ENCODE results near the gene TRIM29.

TRIM29 gene

DNA sequence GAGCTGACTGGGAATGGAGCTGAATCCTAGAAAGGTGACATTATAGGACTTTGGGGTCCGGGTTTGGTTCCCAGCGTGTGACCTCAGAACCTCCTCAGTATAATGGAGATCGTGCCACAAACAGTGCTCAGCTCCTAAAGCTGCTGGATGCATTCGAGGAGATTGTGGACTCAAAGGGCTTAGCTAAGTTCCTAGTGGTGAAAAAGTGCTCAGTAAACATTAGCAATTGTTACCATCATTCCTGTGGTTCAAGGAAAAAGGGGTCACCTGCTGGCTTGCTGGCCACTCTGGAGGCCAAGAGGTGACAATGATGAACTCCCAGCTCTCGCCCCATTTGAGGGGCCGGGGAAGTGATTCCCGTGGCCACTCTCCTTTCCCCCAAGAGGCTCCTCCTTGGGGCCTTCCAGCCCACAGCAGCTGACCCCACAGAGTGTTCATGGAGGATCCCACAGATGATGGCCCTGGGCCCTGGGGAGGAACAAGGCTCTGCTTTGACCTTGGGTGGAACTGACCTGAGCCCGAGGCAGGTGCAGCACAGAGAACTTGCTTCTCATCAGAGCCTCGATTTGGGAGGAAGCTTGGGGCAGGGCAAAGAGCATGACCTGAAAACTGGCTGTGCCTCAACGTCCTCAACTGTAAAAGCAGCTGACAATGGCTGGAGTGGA is 40.1 kb downstream of the TRIM29 start:
- peaks cover 5% of the 10 kb centered on the region for H3K27me3 Mint-ChIP-seq
- H3K9me3 Mint-ChIP-seq: no peaks in the 10 kb centered on the region
- H3K4me3 Mint-ChIP-seq: no peak overlapping the region
- no peaks in the 10 kb centered on the region for H3K36me3 Mint-ChIP-seq
- no peaks in the 10 kb centered on the region for H3K4me1 Mint-ChIP-seq
- DNase-seq: no peak
- CTCF ChIA-PET: interaction anchor here (0.8 kb wide), 1 partner anchor 8 kb away, joined by 3 read pairs; no protein-coding TSS in a partner anchor
- H3K27ac Mint-ChIP-seq: no peak overlapping the region

DNA sequence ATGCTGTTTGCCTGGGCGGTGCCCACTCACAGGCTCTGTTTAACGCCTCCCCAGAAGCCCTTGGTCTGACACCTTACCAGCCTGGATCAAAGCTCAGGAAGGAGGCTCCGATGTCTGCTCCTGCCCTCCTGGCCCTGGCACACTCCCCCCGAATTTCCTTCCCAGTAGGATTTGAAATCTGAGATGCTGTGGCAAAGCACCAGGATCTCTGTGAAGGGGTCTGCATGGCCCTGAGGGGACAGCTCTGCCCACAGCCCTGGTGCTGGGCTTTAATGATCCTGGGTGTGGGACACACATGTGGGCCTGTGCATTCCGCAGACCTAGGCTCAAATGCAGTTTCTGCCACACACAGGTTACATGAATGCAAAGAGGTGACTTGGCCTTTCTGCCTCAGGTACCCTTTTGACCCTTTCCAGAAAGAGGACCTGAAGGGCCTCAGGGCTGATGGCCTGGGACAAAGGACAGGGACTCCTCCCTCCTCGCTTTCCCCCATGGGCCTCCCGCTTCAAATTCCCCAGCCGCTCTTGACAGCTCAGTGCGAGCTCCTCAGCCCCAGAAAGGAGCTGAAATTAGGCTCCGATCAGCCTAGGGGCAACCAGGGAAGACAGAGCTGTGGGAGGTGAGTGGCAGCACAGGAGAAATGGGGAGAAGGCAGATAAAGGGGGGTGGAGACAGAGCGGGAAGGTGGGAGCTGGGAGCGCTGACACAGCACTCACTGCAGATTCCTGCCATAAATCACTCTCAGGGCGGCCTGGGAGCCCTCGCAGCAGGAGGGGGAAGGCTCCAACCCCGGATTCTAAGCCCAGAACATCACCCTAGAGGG is 41.3 kb downstream of the TRIM29 start:
- CTCF ChIA-PET: no interaction called here
- Mint-ChIP-seq H3K27me3 (peaks cover 5% of the 10 kb centered on the region), H3K27ac (no peak overlapping the region), H3K4me3 (no peak overlapping the region), H3K9me3 (no peaks in the 10 kb centered on the region), H3K36me3 (no peaks in the 10 kb centered on the region), H3K4me1 (no peaks in the 10 kb centered on the region)
- no peak for DNase-seq

DNA sequence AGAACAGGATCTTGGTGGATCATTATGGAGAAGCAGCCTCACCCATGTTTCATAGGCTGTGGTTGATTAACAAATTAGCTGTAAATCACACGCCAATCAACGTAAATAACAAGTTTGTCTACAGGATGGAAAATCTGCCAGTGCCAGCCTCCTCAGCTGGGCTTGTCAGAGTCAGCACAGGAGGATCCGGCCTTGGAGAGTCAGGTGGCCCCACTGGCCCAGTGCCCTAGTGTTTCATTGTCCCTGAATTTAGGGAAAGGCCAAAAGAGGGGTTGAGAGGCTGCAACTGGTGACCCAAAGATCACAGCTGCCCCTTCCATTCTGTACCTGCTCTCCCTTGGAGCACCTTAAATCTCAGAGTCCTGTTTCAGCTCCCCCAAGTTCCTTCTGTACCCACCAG is 42.4 kb downstream of the TRIM29 start:
- Mint-ChIP-seq H3K27me3 (peaks cover 5% of the 10 kb centered on the region), H3K4me1 (no peaks in the 10 kb centered on the region), H3K36me3 (no peaks in the 10 kb centered on the region), H3K27ac (no peak overlapping the region), H3K4me3 (no peak overlapping the region), H3K9me3 (no peaks in the 10 kb centered on the region)
- DNase-seq: no peak
- CTCF ChIA-PET: no interaction called here

DNA sequence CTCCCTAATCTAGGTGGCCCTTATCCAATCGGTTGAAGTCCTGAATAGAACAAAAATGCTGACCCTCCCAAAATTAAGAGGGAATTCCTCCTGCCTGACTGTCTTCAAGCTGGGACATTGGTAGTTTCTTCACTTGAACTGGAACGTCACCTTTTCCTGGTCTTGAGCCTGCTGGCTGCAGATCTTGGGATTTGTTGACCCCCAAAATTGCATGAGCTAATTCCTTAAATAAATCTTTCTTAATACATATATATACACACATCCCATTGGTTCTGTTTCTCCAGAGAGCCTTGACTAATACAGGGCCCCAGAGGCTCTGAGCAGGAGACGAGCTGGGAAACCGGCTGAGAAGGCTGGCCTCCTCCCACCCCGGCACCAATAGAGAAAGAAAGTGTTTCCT is 46.2 kb downstream of the TRIM29 start:
- Mint-ChIP-seq H3K27me3 (peaks cover 3% of the 10 kb centered on the region), H3K4me1 (no peaks in the 10 kb centered on the region), H3K9me3 (no peaks in the 10 kb centered on the region), H3K4me3 (no peak overlapping the region), H3K36me3 (no peaks in the 10 kb centered on the region), H3K27ac (no peak overlapping the region)
- CTCF ChIA-PET: no interaction called here
- DNase-seq: no peak

DNA sequence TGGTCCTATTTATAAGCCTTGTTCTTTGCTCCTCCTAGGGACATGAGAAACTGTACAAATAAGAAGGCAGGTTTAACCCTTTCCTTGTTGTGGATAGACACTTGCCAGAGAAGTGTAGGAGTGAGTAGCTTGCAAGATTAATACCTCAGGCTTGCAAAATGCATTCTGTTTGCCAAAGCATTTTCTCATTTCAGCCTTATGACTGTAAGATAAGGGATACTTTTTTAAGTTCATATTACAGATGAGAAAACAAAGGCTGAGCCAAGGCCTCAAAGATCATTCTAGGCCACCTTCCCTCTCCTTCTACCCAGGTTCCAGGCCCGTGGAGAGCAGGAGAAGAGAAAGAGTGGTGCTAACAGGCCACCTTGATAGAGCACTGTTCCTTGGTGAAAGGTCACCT is 46.8 kb downstream of the TRIM29 start:
- CTCF ChIA-PET: no interaction called here
- no peak overlapping the region for H3K4me3 Mint-ChIP-seq
- peaks cover 5% of the 10 kb centered on the region for H3K27me3 Mint-ChIP-seq
- no peaks in the 10 kb centered on the region for H3K36me3 Mint-ChIP-seq
- no peak overlapping the region for H3K27ac Mint-ChIP-seq
- no peaks in the 10 kb centered on the region for H3K4me1 Mint-ChIP-seq
- peaks cover 5% of the 10 kb centered on the region for H3K9me3 Mint-ChIP-seq
- no peak for DNase-seq

DNA sequence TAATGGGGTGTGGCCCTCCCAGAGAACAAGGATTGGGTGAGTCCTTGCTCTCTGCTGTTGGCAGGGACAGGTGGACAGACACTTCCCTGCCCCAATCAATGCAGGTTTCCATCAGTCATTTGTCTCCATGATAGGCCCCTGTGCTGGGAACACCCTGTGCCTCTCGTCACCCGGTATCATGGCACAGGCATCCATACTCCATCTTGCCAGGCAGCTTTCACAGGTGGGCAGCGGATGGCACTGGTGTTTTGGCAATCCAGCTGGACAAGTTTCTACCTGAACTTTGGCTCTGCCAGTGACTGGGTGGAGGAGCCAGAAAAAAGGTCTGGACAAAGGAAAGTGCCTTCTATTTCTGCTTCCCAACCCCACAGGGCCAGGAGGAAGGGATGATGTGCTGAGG is 47.5 kb downstream of the TRIM29 start:
- peaks cover 12% of the 10 kb centered on the region for H3K9me3 Mint-ChIP-seq
- peaks cover 5% of the 10 kb centered on the region for H3K27me3 Mint-ChIP-seq
- no peak overlapping the region for H3K27ac Mint-ChIP-seq
- no peak for DNase-seq
- peaks cover 2% of the 10 kb centered on the region for H3K36me3 Mint-ChIP-seq
- H3K4me1 Mint-ChIP-seq: no peaks in the 10 kb centered on the region
- H3K4me3 Mint-ChIP-seq: no peak overlapping the region
- CTCF ChIA-PET: no interaction called here

DNA sequence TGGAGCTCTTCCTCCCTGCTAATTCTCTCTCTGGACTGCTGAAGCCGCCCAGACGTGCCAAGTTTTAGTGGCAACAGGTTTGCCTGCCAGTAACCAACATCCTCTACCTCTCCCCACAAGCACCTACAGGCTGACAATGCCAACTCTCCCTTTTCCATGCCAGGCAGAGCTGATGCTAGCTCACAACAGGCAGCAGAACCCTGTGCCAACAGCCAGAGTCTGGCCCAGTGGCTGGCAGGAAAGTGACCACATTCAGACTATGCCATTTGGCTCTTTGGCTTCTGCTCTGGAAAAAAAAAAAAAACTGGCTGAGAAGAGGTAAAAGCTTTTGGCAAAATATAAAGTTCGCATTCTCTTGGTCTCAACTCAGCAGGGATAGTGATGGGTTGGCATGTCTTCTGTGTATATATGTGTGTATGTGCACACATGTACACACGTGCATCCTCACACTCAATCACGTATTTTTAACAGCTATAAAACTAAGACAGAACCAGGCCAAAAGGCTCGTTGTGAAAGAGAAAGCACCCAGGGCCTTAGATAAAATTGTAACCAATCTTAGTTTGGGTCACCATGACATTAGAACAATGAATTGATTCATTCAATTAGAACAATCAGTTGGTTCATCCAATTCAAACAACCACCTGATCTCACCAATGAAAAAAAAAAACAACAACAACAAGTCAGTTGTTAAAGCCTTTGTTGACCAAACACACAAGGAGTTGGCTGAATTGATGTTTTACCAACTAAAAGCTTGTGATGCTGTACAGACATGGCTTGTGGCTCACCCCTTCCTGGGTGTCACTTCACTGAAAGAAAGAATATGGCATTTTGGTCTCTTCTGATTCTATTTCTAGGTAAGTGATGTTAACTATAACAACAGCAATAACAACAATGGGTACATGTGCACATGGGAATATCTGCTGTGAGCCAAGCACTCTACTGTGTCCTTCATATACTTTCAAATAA is 48.6 kb downstream of the TRIM29 start:
- peaks cover 5% of the 10 kb centered on the region for H3K27me3 Mint-ChIP-seq

DNA sequence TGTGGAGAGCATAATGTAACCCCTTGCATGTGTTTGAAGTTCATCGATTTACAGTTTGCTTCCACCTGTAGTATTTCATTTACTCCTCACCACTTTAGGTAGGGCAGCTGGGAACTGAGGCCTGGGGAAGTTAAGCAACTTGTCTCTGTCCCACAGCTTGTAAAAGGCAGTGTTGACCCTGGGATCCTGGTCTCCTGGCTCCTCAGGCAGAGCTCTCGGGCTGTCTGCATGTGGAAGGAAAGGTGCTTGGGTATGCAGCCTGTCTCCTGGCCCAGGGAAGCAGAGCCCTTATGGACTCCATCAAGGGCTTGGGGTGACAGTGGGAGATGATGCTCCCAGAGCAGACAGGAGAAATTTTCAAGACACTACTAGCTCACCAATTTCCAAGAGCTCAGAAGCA is 49.9 kb downstream of the TRIM29 start:
- H3K36me3 Mint-ChIP-seq: peaks cover 4% of the 10 kb centered on the region
- peaks cover 5% of the 10 kb centered on the region for H3K27me3 Mint-ChIP-seq
- CTCF ChIA-PET: interaction anchor here (0.8 kb wide), 1 partner anchor 20 kb away, joined by 3 read pairs; no protein-coding TSS in a partner anchor
- H3K4me3 Mint-ChIP-seq: no peak overlapping the region
- no peak for DNase-seq
- H3K27ac Mint-ChIP-seq: no peak overlapping the region
- no peaks in the 10 kb centered on the region for H3K4me1 Mint-ChIP-seq
- H3K9me3 Mint-ChIP-seq: peaks cover 16% of the 10 kb centered on the region

More for the DNA sequence above, 48.6 kb downstream of the TRIM29 start:
- Mint-ChIP-seq H3K4me3 (no peak overlapping the region), H3K9me3 (peaks cover 14% of the 10 kb centered on the region), H3K27ac (no peak overlapping the region), H3K4me1 (no peaks in the 10 kb centered on the region), H3K36me3 (peaks cover 2% of the 10 kb centered on the region)
- no peak for DNase-seq
- CTCF ChIA-PET: no interaction called here

DNA sequence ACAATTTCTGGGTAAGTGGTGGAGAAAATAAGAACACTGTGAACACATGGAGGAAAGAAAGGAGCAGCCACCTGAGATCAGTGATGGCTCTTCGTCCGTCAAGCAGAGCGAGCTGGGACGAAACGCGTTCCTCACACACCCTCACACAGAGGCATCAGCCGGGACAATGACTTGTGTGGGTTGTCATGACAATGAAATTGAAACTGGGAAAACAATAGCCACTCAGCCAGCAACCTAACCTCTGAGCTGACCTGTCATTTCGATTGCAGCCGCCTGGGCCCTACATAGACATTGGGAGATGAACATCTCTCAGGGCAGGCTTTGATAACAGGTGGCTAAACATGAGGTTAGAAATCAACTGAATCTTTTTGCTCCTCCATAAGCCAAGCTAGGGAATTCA is 51.3 kb downstream of the TRIM29 start:
- Mint-ChIP-seq H3K27ac (no peak overlapping the region), H3K4me3 (no peak overlapping the region), H3K4me1 (no peaks in the 10 kb centered on the region), H3K27me3 (peaks cover 5% of the 10 kb centered on the region), H3K36me3 (peaks cover 4% of the 10 kb centered on the region), H3K9me3 (peaks cover 17% of the 10 kb centered on the region)
- no peak for DNase-seq
- CTCF ChIA-PET: no interaction called here

DNA sequence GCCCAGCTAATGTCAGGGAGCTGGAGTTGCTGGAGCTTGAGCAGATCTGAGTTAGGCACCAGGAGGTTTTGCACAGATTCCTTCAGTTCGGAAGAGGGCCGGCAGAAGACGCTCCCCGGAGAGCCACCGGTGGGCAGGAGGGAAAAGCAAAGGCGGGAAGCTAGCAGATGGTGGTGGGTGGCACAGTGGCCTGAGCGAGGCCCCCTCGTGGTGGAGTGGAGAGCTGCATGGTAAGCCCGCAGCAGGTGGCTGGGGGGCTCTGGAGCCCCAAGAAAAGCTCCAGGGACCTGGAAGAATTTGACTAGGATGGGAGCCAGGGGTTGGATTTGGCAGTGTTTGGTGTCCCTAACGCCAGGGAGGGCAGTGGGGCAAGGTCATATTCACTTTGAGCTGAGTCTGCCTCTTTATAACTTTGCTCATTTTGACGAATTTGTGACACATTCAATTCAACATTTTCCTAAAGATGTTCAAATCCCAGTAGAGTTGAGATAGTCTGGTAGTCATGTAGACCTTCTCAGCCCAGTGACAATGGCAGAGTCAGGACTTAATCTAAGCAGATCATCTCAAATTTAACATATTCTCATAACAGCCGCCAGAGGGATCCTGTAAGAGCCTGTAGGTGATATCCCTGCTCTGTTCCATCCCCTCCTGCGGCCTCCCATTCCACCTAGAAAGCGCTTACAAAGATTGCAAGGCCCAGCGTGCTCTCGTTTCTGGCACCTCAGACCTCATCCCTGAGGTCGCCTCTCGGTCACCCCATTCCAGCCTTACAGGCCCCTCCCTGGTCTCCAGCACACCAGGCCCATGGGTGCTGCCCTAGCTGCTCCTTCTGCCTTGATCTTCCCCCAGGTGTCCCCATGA is 57.9 kb downstream of the TRIM29 start:
- peaks cover 24% of the 10 kb centered on the region for H3K9me3 Mint-ChIP-seq
- DNase-seq: no peak
- CTCF ChIA-PET: no interaction called here
- H3K27ac Mint-ChIP-seq: no peak overlapping the region
- peaks cover 9% of the 10 kb centered on the region for H3K36me3 Mint-ChIP-seq
- no peaks in the 10 kb centered on the region for H3K4me1 Mint-ChIP-seq
- peaks cover 8% of the 10 kb centered on the region for H3K27me3 Mint-ChIP-seq
- no peak overlapping the region for H3K4me3 Mint-ChIP-seq

DNA sequence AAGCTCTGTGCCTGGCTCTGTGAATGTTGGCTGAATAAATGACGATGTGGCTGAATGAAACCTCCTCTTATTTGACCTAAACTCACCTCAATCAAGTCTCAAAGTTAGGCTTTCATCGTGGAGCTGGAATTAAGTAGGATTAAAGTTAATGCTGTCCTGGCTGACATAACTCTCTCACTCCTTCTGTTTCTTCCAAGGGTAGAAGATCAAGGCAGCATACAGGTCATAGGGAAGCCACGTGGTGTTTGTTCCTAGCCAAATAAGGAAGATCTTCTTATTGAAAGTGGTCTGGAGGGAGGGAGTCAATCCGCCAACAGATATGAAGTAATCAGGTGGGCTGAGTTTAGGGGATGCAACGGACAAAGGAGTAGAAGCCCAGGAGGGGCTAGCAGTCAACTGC is 59.5 kb downstream of the TRIM29 start:
- H3K4me1 Mint-ChIP-seq: no peaks in the 10 kb centered on the region
- CTCF ChIA-PET: interaction anchor here (1.3 to 1.4 kb wide), 2 partner anchors 13 to 30 kb away, joined by 3 read pairs; no protein-coding TSS in a partner anchor
- H3K27me3 Mint-ChIP-seq: peaks cover 8% of the 10 kb centered on the region
- H3K9me3 Mint-ChIP-seq: peaks cover 22% of the 10 kb centered on the region
- H3K27ac Mint-ChIP-seq: no peak overlapping the region
- no peak overlapping the region for H3K4me3 Mint-ChIP-seq
- H3K36me3 Mint-ChIP-seq: peaks cover 7% of the 10 kb centered on the region
- DNase-seq: no peak

DNA sequence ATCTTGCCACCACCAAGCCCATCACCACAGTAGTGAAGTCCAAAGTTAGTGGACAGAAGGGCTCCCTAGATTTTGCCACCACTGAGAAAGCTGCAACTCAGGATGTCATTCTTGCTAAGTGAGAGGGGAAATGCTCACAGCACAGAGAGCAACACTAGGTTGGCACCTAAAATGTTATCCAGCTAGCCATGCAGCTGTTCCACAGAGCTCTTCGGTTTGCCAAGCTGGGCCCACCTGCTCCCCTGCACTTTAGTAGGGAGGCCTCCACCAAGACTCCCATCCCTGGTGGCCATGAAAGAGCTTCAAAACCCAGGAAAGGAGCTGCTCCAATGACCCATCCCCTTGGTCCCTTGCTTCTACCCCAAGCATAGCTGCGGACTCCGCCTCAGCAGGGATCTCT is 63.8 kb downstream of the TRIM29 start:
- peaks cover 7% of the 10 kb centered on the region for H3K27me3 Mint-ChIP-seq
- DNase-seq: no peak
- H3K4me3 Mint-ChIP-seq: no peak overlapping the region
- no peaks in the 10 kb centered on the region for H3K9me3 Mint-ChIP-seq
- CTCF ChIA-PET: interaction anchor here (1.1 kb wide), 1 partner anchor 34 kb away, joined by 3 read pairs; no protein-coding TSS in a partner anchor
- H3K36me3 Mint-ChIP-seq: no peaks in the 10 kb centered on the region
- H3K4me1 Mint-ChIP-seq: no peaks in the 10 kb centered on the region
- no peak overlapping the region for H3K27ac Mint-ChIP-seq

DNA sequence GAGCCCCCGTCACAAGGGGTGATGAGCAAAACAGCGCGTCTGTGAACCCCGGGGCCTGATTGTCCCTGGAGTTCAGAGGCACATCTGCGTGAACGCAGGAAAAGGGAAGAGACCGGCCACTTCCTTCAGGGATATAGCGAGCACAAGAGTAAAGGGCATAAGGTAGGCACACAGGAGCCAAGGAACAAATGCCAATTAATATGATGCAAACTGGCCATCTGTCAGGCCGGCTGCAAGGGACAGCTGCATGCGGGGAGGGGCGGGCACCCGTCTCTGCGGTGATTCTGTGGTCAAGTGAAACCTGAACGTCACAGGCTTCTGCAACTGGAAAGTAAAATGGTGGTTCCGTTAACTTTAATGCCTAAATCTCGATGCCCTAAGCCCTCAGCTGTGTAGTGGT is 64.7 kb downstream of the TRIM29 start:
- no peak overlapping the region for H3K4me3 Mint-ChIP-seq
- no peak for DNase-seq
- H3K27me3 Mint-ChIP-seq: peaks cover 16% of the 10 kb centered on the region
- no peak overlapping the region for H3K27ac Mint-ChIP-seq
- H3K4me1 Mint-ChIP-seq: no peaks in the 10 kb centered on the region
- CTCF ChIA-PET: no interaction called here
- H3K36me3 Mint-ChIP-seq: no peaks in the 10 kb centered on the region
- H3K9me3 Mint-ChIP-seq: no peaks in the 10 kb centered on the region
